Measurements from ENCODE around the gene KCNJ11.

Gene KCNJ11

GRCh38 chr11:17371614-17372013, 16.8 kb downstream of the KCNJ11 start:
- TF ChIP-seq FOXP2 (optimal IDR thresholded peaks at IDR 0.05; ENCODE audit: borderline replicate concordance, extremely low read depth, extremely low read length, insufficient read depth) (no peak), POLR2AphosphoS5 (IDR thresholded peaks at IDR 0.05; ENCODE audit: low read depth, low read length) (no peak), TAF1 (IDR thresholded peaks at IDR 0.05; ENCODE audit: borderline replicate concordance, insufficient read depth, low read length) (no peak), SIN3A (IDR thresholded peaks at IDR 0.05; ENCODE audit: borderline replicate concordance, insufficient read depth, low read length) (no peak), REST (IDR thresholded peaks at IDR 0.05; ENCODE audit: insufficient read depth in 1 of 2, low read depth in 2 of 2, low read length in 2 of 2) (no peak)

- no peak for TF ChIP-seq FOXP2 (optimal IDR thresholded peaks at IDR 0.05; ENCODE audit: borderline replicate concordance, extremely low read depth, extremely low read length, insufficient read depth)
- no peak for TF ChIP-seq TAF1 (IDR thresholded peaks at IDR 0.05; ENCODE audit: borderline replicate concordance, insufficient read depth, low read length)
- TF ChIP-seq POLR2AphosphoS5 (IDR thresholded peaks at IDR 0.05; ENCODE audit: low read depth, low read length): no peak
- no peak for TF ChIP-seq SIN3A (IDR thresholded peaks at IDR 0.05; ENCODE audit: borderline replicate concordance, insufficient read depth, low read length)
- no peak for TF ChIP-seq REST (IDR thresholded peaks at IDR 0.05; ENCODE audit: insufficient read depth in 1 of 2, low read depth in 2 of 2, low read length in 2 of 2)
Measured at GRCh38 chr11:17369684-17370243, 18.7 kb downstream of the KCNJ11 start.

GRCh38 chr11:17369094-17369493, 19.4 kb downstream of the KCNJ11 start:
- TF ChIP-seq SIN3A (IDR thresholded peaks at IDR 0.05; ENCODE audit: borderline replicate concordance, insufficient read depth, low read length) (no peak), TAF1 (IDR thresholded peaks at IDR 0.05; ENCODE audit: borderline replicate concordance, insufficient read depth, low read length) (no peak), POLR2AphosphoS5 (IDR thresholded peaks at IDR 0.05; ENCODE audit: low read depth, low read length) (no peak), FOXP2 (optimal IDR thresholded peaks at IDR 0.05; ENCODE audit: borderline replicate concordance, extremely low read depth, extremely low read length, insufficient read depth) (no peak), REST (IDR thresholded peaks at IDR 0.05; ENCODE audit: insufficient read depth in 1 of 2, low read depth in 2 of 2, low read length in 2 of 2) (no peak)

- TF ChIP-seq SIN3A (IDR thresholded peaks at IDR 0.05; ENCODE audit: borderline replicate concordance, insufficient read depth, low read length) (no peak), TAF1 (IDR thresholded peaks at IDR 0.05; ENCODE audit: borderline replicate concordance, insufficient read depth, low read length) (no peak), REST (IDR thresholded peaks at IDR 0.05; ENCODE audit: insufficient read depth in 1 of 2, low read depth in 2 of 2, low read length in 2 of 2) (no peak), POLR2AphosphoS5 (IDR thresholded peaks at IDR 0.05; ENCODE audit: low read depth, low read length) (no peak), FOXP2 (optimal IDR thresholded peaks at IDR 0.05; ENCODE audit: borderline replicate concordance, extremely low read depth, extremely low read length, insufficient read depth) (no peak)
Measured at GRCh38 chr11:17368551-17368950, 19.9 kb downstream of the KCNJ11 start.

Measured in PFSK-1 (cell line).